GM21381 (cell line): ENCODE measurements around the gene GALNT4.

Experiments used
- ATAC-seq: cut with Tn5 transposase; IDR thresholded peaks from one replicate; pipeline ENCODE4 v1.9.1; 2021; ENCODE audit warnings: mild to moderate bottlenecking, moderate library complexity; ENCODE audit not compliant: unreplicated experiment

The GALNT4 gene

GRCh38 chr12:89537389-89537788 lies 12.8 kb upstream of the GALNT4 start:
- ATAC-seq: no peak

GRCh38 chr12:89529738-89530137 lies 5.1 kb upstream of the GALNT4 start:
- ATAC-seq: no peak

- no peak for ATAC-seq
These were observed 3.8 kb upstream of the GALNT4 start for GRCh38 chr12:89528434-89528833.

- peak; percentile 67 for ATAC-seq
These were observed 1.5 kb upstream of the GALNT4 start, which contains the start of gene POC1B for GRCh38 chr12:89525824-89526770. Gene POC1B, minus strand, starts transcription at chr12:89526047. Its CDS starts 152 bp downstream, at chr12:89525895.

- peak; percentile 28 for ATAC-seq
These were observed 768 bp upstream of the GALNT4 start for GRCh38 chr12:89525305-89525823.

GRCh38 chr12:89523843-89524540 lies 604 bp downstream of the GALNT4 start:
- ATAC-seq: no peak

GRCh38 chr12:89523393-89523792 lies 1.2 kb downstream of the GALNT4 start:
- no peak for ATAC-seq

- no peak for ATAC-seq
These were observed 3.0 kb downstream of the GALNT4 start for GRCh38 chr12:89521364-89522223.

- ATAC-seq: no peak
These were observed 6.9 kb downstream of the GALNT4 start for GRCh38 chr12:89517720-89518119.

GRCh38 chr12:89516633-89517032 lies 8.0 kb downstream of the GALNT4 start:
- ATAC-seq: no peak

GRCh38 chr12:89514751-89515150 lies 9.8 kb downstream of the GALNT4 start:
- peak; percentile 92 for ATAC-seq

GRCh38 chr12:89513544-89513943 lies 11.1 kb downstream of the GALNT4 start:
- no peak for ATAC-seq

- ATAC-seq: no peak
These were observed 17.4 kb downstream of the GALNT4 start for GRCh38 chr12:89507015-89507824.

- no peak for ATAC-seq
These were observed 18.5 kb downstream of the GALNT4 start for GRCh38 chr12:89506050-89506449.

GRCh38 chr12:89504560-89505346 lies 19.8 kb downstream of the GALNT4 start:
- no peak for ATAC-seq

- ATAC-seq: no peak
These were observed 22.8 kb downstream of the GALNT4 start for GRCh38 chr12:89501793-89502192.

GRCh38 chr12:89499857-89500256 lies 24.7 kb downstream of the GALNT4 start:
- no peak for ATAC-seq

- no peak for ATAC-seq
These were observed 27.1 kb downstream of the GALNT4 start for GRCh38 chr12:89497467-89497866.

GRCh38 chr12:89497005-89497404 lies 27.6 kb downstream of the GALNT4 start:
- no peak for ATAC-seq
